Natural killer cell (primary cell): ENCODE measurements around the gene PRRT1. TPM values are rescaled to one million over a fixed set of nuclear protein-coding genes. Genes with fewer than 3 reads are reported as not detected.

Experiments used
- ATAC-seq, 3 donors: fragments of 150-1000 bp in 2 of 3; fragments of 200-7000 bp in 1 of 3; cut with Tn5 transposase; 1 replicate in 1 of 3; 2 replicates in 2 of 3; pipeline ENCODE4 v1.10.0; 2021; ENCODE audit warnings: mild to moderate bottlenecking in 2 of 3, moderate library complexity in 2 of 3
- DNase-seq, 2 donors: peaks; one replicate each; pipeline versions ENCODE4 v3.0.0 to v3.0.0-alpha.2; 2013 to 2021; ENCODE audit warnings: mixed read lengths in 1 of 2
- H3K27ac ChIP-seq: one replicate; pipeline ENCODE4 v1.5.1; 2013; ENCODE audit warnings: mild to moderate bottlenecking, low read length
- H3K27me3 ChIP-seq: one replicate; pipeline ENCODE4 v1.6.1; 2013; ENCODE audit warnings: low read length; ENCODE audit not compliant: control insufficient read depth, insufficient read depth
- H3K36me3 ChIP-seq: one replicate; pipeline ENCODE4 v1.6.1; 2013; ENCODE audit warnings: low read length; ENCODE audit not compliant: control insufficient read depth, insufficient read depth
- H3K4me1 ChIP-seq: one replicate; pipeline ENCODE4 v1.6.1; 2013; ENCODE audit warnings: low read length; ENCODE audit not compliant: control insufficient read depth, insufficient read depth
- H3K4me3 ChIP-seq: one replicate; pipeline ENCODE4 v1.5.1; 2013; ENCODE audit warnings: low read length
- H3K9me3 ChIP-seq: one replicate; pipeline ENCODE4 v1.6.1; 2013; ENCODE audit warnings: low read length; ENCODE audit not compliant: control insufficient read depth, insufficient read depth
- H3K27ac Mint-ChIP-seq, 2 donors: one replicate each; pipeline ENCODE4 v1.8.0; 2022; ENCODE audit warnings: mild to moderate bottlenecking in 2 of 2, mixed read lengths in 2 of 2, moderate library complexity in 1 of 2
- H3K27me3 Mint-ChIP-seq, 2 donors: one replicate each; pipeline ENCODE4 v1.8.0; 2022; ENCODE audit warnings: low read depth in 2 of 2, mixed read lengths in 2 of 2
- H3K36me3 Mint-ChIP-seq: one replicate; pipeline ENCODE4 v1.8.0; 2022; ENCODE audit warnings: mixed read lengths
- H3K4me1 Mint-ChIP-seq, 2 donors: one replicate each; pipeline ENCODE4 v1.8.0; 2022; ENCODE audit warnings: mixed read lengths in 2 of 2
- H3K4me3 Mint-ChIP-seq: one replicate; pipeline ENCODE4 v1.8.0; 2022; ENCODE audit warnings: mild to moderate bottlenecking, moderate library complexity, mixed read lengths
- H3K9me3 Mint-ChIP-seq, 2 donors: one replicate each; pipeline ENCODE4 v1.8.0; 2022; ENCODE audit warnings: mixed read lengths in 2 of 2
- WGBS: methylation state at CpG from one replicate; pipeline ENCODE4 v1.1.7; 2013; ENCODE audit warnings: missing lambda C conversion rate; ENCODE audit not compliant: insufficient coverage; 5-methylcytosine and 5-hydroxymethylcytosine counted together
- intact Hi-C: fragments of 100-400 bp; cut with micrococcal nuclease; formaldehyde crosslinking; loops from one replicate; pipeline ENCODE4 v1.14.2; 2022
- total RNA-seq, 4 donors: library from RNA; stranded (reverse); fragments of 120-200 nt in 1 of 4; gene quantifications; one replicate each; pipeline versions ENCODE4 v1.2.3 to v1.2.4, GENCODE V29; 2013 to 2022
- TF ChIP-seq, protein P1 (sequence below): fragments of 200-600 bp; IDR thresholded peaks from one replicate; pipeline ENCODE4 v1.8.0; 2022; ENCODE audit warnings: antibody characterized with exemption

The PRRT1 gene
- total RNA-seq, 3 donors from 2014 or later (not counting 1 experiment from before 2014, with no cell fraction given) = 0.38 to 0.63 (median 0.54) TPM

DNA sequence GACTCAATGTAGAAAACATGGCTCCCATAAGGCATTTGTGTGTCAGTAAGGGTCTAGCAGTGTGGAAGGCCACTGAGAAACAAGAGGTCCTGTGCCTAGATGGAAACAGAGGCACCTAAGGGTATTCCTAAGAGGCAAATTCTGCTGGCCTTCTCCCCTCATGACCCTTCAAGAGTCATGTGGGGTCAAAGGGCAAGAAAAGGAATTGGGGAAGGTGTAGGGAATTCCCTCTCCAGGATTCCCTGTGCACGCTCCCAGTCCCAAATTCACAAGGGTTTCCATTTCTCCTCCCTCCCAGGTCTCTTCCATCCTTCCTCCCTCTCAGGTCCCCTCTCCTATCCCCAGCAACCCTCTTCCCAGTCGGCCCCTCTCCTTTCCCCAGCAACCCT is 23.6 kb upstream of the PRRT1 start:
- Histone ChIP-seq H3K4me3 (peak overlapping the region; percentile 75), H3K4me1 (peaks cover 38% of the 10 kb centered on the region), H3K27ac (peak overlapping the region; percentile 97), H3K36me3 (peaks cover 12% of the 10 kb centered on the region), H3K27me3 (no peaks in the 10 kb centered on the region), H3K9me3 (no peaks in the 10 kb centered on the region)
- ATAC-seq (no peak), DNase-seq (no peak)
- peak overlapping the region; percentile 97 for H3K4me3 Mint-ChIP-seq
- H3K36me3 Mint-ChIP-seq = no peaks in the 10 kb centered on the region
- no peaks in the 10 kb centered on the region for H3K27me3 Mint-ChIP-seq
- H3K4me1 Mint-ChIP-seq = peaks cover 60 to 79% of the 10 kb centered on the region in 2 donors
- WGBS = 28% methylated on average over 2 of the region's 2 CpGs
- TF ChIP-seq, protein P1, sequence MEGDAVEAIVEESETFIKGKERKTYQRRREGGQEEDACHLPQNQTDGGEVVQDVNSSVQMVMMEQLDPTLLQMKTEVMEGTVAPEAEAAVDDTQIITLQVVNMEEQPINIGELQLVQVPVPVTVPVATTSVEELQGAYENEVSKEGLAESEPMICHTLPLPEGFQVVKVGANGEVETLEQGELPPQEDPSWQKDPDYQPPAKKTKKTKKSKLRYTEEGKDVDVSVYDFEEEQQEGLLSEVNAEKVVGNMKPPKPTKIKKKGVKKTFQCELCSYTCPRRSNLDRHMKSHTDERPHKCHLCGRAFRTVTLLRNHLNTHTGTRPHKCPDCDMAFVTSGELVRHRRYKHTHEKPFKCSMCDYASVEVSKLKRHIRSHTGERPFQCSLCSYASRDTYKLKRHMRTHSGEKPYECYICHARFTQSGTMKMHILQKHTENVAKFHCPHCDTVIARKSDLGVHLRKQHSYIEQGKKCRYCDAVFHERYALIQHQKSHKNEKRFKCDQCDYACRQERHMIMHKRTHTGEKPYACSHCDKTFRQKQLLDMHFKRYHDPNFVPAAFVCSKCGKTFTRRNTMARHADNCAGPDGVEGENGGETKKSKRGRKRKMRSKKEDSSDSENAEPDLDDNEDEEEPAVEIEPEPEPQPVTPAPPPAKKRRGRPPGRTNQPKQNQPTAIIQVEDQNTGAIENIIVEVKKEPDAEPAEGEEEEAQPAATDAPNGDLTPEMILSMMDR = no peak
- intact Hi-C loops = loop anchor here (5.0 to 10.0 kb wide), 2 partner anchors 511 to 797 kb away; partner anchors contain the start of genes C6orf47, CSNK2B, GPANK1 and LY6G5B
- H3K27ac Mint-ChIP-seq = peak overlapping the region; percentile 97
- H3K9me3 Mint-ChIP-seq = no peaks in the 10 kb centered on the region

DNA sequence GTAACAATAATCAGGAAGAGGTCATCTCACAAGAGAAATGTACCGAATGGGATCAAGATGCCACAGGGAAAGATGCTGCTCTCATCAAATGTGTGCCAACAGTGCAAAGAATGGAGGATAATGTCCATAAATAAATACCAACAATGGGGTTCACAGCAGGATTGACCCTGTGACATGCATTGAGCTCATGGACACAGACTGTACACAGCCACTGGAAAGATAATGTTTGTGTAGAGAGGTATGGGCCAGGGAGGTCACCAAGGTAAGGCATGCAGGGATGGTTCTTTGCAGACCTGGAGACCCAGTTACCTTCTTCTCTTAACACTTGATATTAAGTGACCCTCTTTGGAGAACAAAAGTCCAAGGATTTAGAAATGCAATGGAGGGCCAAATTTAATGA is 22.7 kb upstream of the PRRT1 start:
- TF ChIP-seq, protein P1 = no peak
- H3K27me3 ChIP-seq = no peaks in the 10 kb centered on the region
- H3K4me1 Mint-ChIP-seq = peaks cover 54 to 71% of the 10 kb centered on the region in 2 donors
- H3K9me3 ChIP-seq = no peaks in the 10 kb centered on the region
- no peak for DNase-seq
- H3K27ac ChIP-seq = no peak overlapping the region
- ATAC-seq = no peak
- H3K36me3 ChIP-seq = peaks cover 16% of the 10 kb centered on the region
- H3K36me3 Mint-ChIP-seq = no peaks in the 10 kb centered on the region
- WGBS = 100% methylated on average over 1 of the region's 1 CpG
- H3K27me3 Mint-ChIP-seq = no peaks in the 10 kb centered on the region
- peaks cover 34% of the 10 kb centered on the region for H3K4me1 ChIP-seq
- no peak overlapping the region for H3K27ac Mint-ChIP-seq
- no peaks in the 10 kb centered on the region for H3K9me3 Mint-ChIP-seq
- H3K4me3 Mint-ChIP-seq = peak overlapping the region; percentile 97
- intact Hi-C loops = loop anchor here (10.0 kb wide), 1 partner anchor 510 kb away; the partner anchor contains the start of genes C6orf47, CSNK2B, GPANK1 and LY6G5B
- H3K4me3 ChIP-seq = no peak overlapping the region

DNA sequence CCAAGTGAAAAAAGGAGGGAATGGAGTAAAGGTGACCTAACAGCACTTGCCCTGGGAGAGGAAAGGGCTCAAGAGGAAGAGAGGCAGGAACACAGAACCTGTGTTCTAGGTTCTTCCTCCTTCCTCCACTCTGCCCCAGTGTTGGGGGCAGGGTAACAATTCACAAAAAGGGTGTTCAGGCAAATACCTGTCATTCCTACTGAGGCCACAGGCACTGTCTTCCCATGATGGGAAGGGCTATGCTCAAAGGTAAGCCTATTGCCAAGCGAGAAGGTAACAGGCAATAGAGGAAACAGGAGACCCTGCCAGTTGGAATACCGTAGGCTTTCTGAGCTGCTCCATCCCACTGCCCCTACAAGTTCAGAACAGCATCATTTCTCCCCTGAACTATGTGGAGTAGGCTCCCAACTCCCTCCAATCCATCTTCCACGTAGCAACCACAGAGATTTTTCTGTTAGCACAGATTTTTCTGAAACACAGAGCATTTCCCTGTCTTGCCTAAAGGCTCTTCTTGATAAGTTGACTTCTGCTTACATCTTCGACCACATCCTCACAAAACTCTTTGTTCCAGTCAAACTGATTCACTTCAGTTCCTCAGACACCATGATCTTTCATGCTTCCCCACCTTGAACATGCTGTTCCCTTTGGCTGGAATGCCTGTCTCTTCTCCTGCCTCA is 21.4 kb upstream of the PRRT1 start:
- Histone ChIP-seq H3K9me3 (no peaks in the 10 kb centered on the region), H3K27me3 (no peaks in the 10 kb centered on the region), H3K27ac (no peak overlapping the region), H3K4me1 (peaks cover 25% of the 10 kb centered on the region), H3K36me3 (peaks cover 23% of the 10 kb centered on the region), H3K4me3 (no peak overlapping the region)
- WGBS = 73% methylated on average over 4 of the region's 4 CpGs
- Mint-ChIP-seq H3K27me3 (no peaks in the 10 kb centered on the region), H3K4me3 (no peak overlapping the region), H3K4me1 (peaks cover 42 to 59% of the 10 kb centered on the region in 2 donors), H3K9me3 (no peaks in the 10 kb centered on the region), H3K36me3 (no peaks in the 10 kb centered on the region), H3K27ac (no peak overlapping the region)
- ATAC-seq (no peak), DNase-seq (no peak)
- TF ChIP-seq, protein P1 = no peak
- intact Hi-C loops = loop anchor here (10.0 kb wide), 1 partner anchor 508 kb away; the partner anchor contains the start of genes C6orf47, CSNK2B, GPANK1 and LY6G5B
